Astrocyte (in vitro differentiated cells and primary cell): ENCODE results near the gene OTX2.

Experiments used
- CTCF ChIP-seq: IDR thresholded peaks from 2 replicates; pipeline ENCODE4 v1.5.1; 2011; ENCODE audit warnings: low read depth, mild to moderate bottlenecking, inconsistent platforms, low read length, moderate library complexity; ENCODE audit not compliant: insufficient read depth
- EZH2 ChIP-seq: IDR thresholded peaks from 2 replicates; pipeline ENCODE4 v1.6.1; 2012; ENCODE audit warnings: mild to moderate bottlenecking, low read length, inconsistent platforms; ENCODE audit not compliant: insufficient read depth

DNA sequence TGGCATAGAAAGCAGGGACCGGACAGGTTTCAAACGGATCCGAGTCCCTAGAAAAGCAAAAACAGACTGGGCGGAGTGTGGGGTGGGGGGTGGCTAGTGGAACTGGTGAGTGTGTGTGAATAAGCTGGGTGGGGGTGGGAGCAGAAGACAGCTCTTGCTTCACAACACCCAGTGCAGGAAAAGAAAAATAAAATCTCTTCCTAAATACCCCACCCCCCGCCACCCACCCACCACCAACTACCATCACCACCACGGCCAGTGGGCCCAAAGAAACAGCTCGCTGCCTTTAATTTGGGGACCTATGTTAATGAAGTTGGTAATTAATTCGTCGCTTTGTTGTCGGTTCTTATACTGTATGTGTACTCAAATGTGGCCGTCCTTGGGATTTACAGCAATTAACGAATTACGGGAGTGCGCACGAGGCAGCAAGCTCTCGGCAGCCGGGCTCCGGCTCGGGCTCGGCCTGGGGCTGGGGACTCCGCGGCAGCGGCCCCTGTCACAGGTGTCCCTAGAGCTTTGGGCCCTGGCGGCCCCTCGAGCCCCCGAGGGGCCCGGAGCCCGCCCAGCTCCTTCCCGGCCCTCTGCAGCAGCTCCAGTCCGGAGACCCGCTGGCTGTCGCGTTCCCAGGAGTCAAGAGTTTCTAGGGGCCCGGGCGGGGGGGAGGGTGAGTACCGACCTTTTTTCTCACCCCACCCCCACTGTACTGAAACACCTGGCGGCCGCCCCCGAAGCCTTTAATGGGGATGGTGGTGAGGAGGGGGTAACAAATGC, 1.5 kb upstream of the OTX2 start:
- TF ChIP-seq EZH2 (peak; percentile 39), CTCF (no peak)
